DND-41 (cell line): ENCODE results near the gene ADTRP.
A peak's percentile ranks its signal among the peaks of the same experiment; 100 is the strongest.

ENCODE experiments used
- ATAC-seq: fragments of 200-7000 bp; cut with Tn5 transposase; 3 replicates; pipeline ENCODE4 v1.9.1; 2021; ENCODE audit warnings: low read depth; ENCODE audit not compliant: insufficient read depth
- DNase-seq: peaks from one replicate; pipeline ENCODE4 v3.0.0-alpha.2; 2020
- H2AFZ ChIP-seq: 2 replicates; pipeline ENCODE4 v1.6.0; 2012; ENCODE audit warnings: low read depth, low read length
- H3K27ac ChIP-seq: 2 replicates; pipeline ENCODE4 v1.5.1; 2012; ENCODE audit warnings: low read length, inconsistent platforms
- H3K27me3 ChIP-seq: fragments of 200-600 bp; sonication (generic); 2 replicates; pipeline ENCODE4 v1.6.0; 2012; ENCODE audit warnings: low read length, mild to moderate bottlenecking, inconsistent platforms; ENCODE audit not compliant: insufficient read depth, poor library complexity
- H3K36me3 ChIP-seq: 2 replicates; pipeline ENCODE4 v1.5.1; 2012; ENCODE audit warnings: low read length, inconsistent platforms; ENCODE audit not compliant: insufficient read depth
- H3K4me1 ChIP-seq: 2 replicates; pipeline ENCODE4 v1.5.1; 2012; ENCODE audit warnings: mild to moderate bottlenecking, low read length; ENCODE audit not compliant: insufficient read depth
- H3K4me2 ChIP-seq: 2 replicates; pipeline ENCODE4 v1.6.0; 2012; ENCODE audit warnings: mild to moderate bottlenecking, moderate library complexity, low read length, inconsistent platforms; ENCODE audit not compliant: insufficient read depth
- H3K4me3 ChIP-seq, 2 experiments: fragments of 200-600 bp in 1 of 2; shearing (Covaris generic) in 1 of 2; 2 replicates each; pipeline ENCODE4 v1.5.1; 2012 to 2016; ENCODE audit warnings: inconsistent platforms in 2 of 2, low read length in 2 of 2, mild to moderate bottlenecking in 2 of 2, low read depth in 1 of 2, moderate library complexity in 1 of 2
- H3K79me2 ChIP-seq: 2 replicates; pipeline ENCODE4 v1.6.0; 2012; ENCODE audit warnings: low read length, inconsistent platforms; ENCODE audit not compliant: insufficient read depth
- H3K9ac ChIP-seq: 2 replicates; pipeline ENCODE4 v1.6.0; 2012; ENCODE audit warnings: low read depth, mild to moderate bottlenecking, inconsistent platforms, low read length, moderate library complexity
- H3K9me3 ChIP-seq: 2 replicates; pipeline ENCODE4 v1.5.1; 2012; ENCODE audit warnings: low read length, moderate library complexity, mild to moderate bottlenecking, inconsistent platforms; ENCODE audit not compliant: insufficient read depth, severe bottlenecking
- H4K20me1 ChIP-seq: 2 replicates; pipeline ENCODE4 v1.6.0; 2012; ENCODE audit warnings: low read length; ENCODE audit not compliant: insufficient read depth
- EZH2 ChIP-seq: IDR thresholded peaks from 3 replicates; pipeline ENCODE4 v1.6.1; 2012; ENCODE audit warnings: borderline replicate concordance, low read depth, mild to moderate bottlenecking, moderate library complexity, low read length, inconsistent platforms; ENCODE audit not compliant: severe bottlenecking
- TF ChIP-seq, protein P1 (sequence below): IDR thresholded peaks from 2 replicates; pipeline ENCODE4 v1.5.1; 2012; ENCODE audit warnings: borderline replicate concordance, low read length, moderate library complexity, mild to moderate bottlenecking; ENCODE audit not compliant: poor library complexity, severe bottlenecking; ENCODE audit errors: extremely low read depth

ADTRP gene

DNA sequence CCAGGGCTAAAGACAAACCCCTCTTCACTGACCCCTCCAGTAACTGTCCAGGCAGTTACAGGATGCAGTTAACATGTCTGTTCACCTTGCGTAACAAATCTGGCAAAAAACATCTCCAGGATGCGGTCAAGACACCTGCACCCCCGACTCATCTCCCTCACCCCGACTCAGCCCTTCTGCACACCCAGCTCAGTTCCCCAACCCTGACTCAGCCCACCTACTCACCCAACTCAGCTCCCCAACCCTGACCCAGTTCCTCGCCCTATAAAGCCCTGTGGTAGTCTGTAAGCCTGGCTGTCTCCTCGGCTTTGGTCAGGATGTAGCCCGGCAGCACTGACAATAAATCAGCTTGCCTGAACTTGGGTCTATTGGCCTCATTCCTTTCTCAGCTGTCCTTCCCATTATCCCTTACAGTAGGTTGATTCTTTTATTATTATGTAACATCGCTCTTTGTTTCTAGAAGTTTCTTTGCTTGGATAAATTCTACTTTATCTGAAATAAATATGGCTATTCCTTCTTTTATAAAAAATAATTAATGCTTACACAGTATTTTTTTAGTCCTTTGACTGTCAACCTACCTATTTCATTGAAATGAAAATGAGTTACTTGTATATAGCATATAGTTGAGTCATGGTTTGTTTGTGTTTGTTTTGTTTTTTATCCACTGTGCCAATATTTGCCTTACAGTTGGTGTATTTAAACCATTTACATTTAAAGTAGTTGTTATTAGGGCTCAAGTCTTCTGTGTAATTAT, 12.9 kb upstream of the ADTRP start:
- Histone ChIP-seq H3K79me2 (no peaks in the 10 kb centered on the region), H3K9ac (no peak overlapping the region), H3K27ac (no peak overlapping the region), H3K9me3 (no peaks in the 10 kb centered on the region), H3K4me2 (no peak overlapping the region), H3K4me1 (peaks cover 24% of the 10 kb centered on the region), H2AFZ (no peak overlapping the region), H3K36me3 (no peaks in the 10 kb centered on the region), H3K4me3 (no peak overlapping the region), H4K20me1 (no peaks in the 10 kb centered on the region), H3K27me3 (no peaks in the 10 kb centered on the region)
- DNase-seq (no peak), ATAC-seq (no peak)
- TF ChIP-seq, protein P1, sequence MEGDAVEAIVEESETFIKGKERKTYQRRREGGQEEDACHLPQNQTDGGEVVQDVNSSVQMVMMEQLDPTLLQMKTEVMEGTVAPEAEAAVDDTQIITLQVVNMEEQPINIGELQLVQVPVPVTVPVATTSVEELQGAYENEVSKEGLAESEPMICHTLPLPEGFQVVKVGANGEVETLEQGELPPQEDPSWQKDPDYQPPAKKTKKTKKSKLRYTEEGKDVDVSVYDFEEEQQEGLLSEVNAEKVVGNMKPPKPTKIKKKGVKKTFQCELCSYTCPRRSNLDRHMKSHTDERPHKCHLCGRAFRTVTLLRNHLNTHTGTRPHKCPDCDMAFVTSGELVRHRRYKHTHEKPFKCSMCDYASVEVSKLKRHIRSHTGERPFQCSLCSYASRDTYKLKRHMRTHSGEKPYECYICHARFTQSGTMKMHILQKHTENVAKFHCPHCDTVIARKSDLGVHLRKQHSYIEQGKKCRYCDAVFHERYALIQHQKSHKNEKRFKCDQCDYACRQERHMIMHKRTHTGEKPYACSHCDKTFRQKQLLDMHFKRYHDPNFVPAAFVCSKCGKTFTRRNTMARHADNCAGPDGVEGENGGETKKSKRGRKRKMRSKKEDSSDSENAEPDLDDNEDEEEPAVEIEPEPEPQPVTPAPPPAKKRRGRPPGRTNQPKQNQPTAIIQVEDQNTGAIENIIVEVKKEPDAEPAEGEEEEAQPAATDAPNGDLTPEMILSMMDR = no peak
- no peak for TF ChIP-seq EZH2

GRCh38 chr6:11789744-11790143, 11.1 kb upstream of the ADTRP start:
- no peaks in the 10 kb centered on the region for H4K20me1 ChIP-seq
- H3K79me2 ChIP-seq = no peaks in the 10 kb centered on the region
- DNase-seq (no peak), ATAC-seq (no peak)
- H3K4me2 ChIP-seq = no peak overlapping the region
- peaks cover 32% of the 10 kb centered on the region for H3K4me1 ChIP-seq
- H3K36me3 ChIP-seq = no peaks in the 10 kb centered on the region
- H3K27me3 ChIP-seq = no peaks in the 10 kb centered on the region
- no peak overlapping the region for H3K9ac ChIP-seq
- H2AFZ ChIP-seq = no peak overlapping the region
- TF ChIP-seq EZH2 = no peak
- TF ChIP-seq, protein P1 = no peak
- H3K9me3 ChIP-seq = no peaks in the 10 kb centered on the region
- H3K27ac ChIP-seq = no peak overlapping the region
- H3K4me3 ChIP-seq = no peak overlapping the region

DNA sequence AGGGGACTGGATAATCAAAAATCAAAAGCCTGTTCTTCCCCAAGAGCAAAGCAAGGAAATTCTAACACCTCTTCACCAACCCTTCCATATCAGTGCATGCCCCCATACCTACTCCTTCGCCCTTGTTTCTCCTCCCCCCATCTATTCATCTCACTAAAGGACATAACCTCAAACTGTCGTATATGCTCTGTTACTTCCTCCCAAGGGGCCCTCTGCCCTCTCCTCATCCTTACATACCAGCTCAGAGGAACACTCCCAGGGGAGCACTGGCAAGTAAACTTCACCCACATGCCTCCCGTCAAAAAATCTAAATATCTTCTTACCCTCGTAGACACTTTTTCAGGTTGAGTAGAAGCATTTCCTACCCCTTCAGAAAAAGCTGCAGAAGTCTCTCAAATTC, 9.4 kb upstream of the ADTRP start:
- Histone ChIP-seq H3K9me3 (no peaks in the 10 kb centered on the region), H3K4me3 (no peak overlapping the region), H3K79me2 (no peaks in the 10 kb centered on the region), H3K9ac (peak overlapping the region; percentile 23; the same call in 1 of the 2 replicates), H4K20me1 (no peaks in the 10 kb centered on the region), H3K27me3 (no peaks in the 10 kb centered on the region), H3K4me1 (peaks cover 32% of the 10 kb centered on the region), H3K27ac (peak overlapping the region; percentile 59), H3K4me2 (peak overlapping the region; percentile 8; the same call in 1 of the 2 replicates), H2AFZ (0 out of 2 replicates have a peak overlapping the region, but pooled peaks have one; percentile 13), H3K36me3 (no peaks in the 10 kb centered on the region)
- DNase-seq (peak; percentile 57), ATAC-seq (peak; percentile 86)
- no peak for TF ChIP-seq EZH2
- TF ChIP-seq, protein P1 = no peak
